Measurements from ENCODE around the gene HIVEP3. TPM values are rescaled to one million over a fixed set of nuclear protein-coding genes. Genes with fewer than 3 reads are reported as not detected.
A peak's percentile ranks its signal among the peaks of the same experiment; 100 is the strongest.

HIVEP3 gene
- total RNA-seq, 1 experiment from 2014 or later, result 6.0 TPM

DNA sequence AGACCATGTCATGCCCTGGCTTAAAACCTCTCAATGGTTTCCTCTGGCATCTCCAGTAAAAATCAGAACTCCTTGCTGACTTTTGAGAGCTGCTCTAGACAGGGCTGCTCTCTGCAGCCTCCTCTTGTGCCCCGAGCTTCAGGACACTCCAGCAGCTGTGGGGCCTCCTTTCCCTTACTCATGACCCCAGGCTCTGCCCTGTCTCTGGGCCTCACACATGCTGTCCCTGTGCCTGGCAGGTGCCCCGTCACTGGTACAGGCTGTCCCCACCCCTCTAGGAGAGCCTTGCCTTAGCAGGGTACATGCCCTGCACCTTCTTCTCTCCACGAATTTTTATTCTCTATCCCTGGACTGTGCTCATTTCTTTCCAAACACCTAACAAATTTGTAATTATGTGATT lies 43.2 kb downstream of the HIVEP3 start:
- intact Hi-C loops (cut with micrococcal nuclease; ENCODE audit: unreplicated experiment), result no loop called here
- Histone ChIP-seq H3K36me3 (ENCODE audit: control insufficient read depth, insufficient read depth, low read length) (no peaks in the 10 kb centered on the region), H3K4me3 (ENCODE audit: low read depth in 2 of 2, low read length in 2 of 2) (no peak overlapping the region), H3K27me3 (ENCODE audit: control insufficient read depth, insufficient read depth, low read length) (no peaks in the 10 kb centered on the region), H3K4me1 (ENCODE audit: control insufficient read depth, insufficient read depth, low read length) (peaks cover 35% of the 10 kb centered on the region), H3K9me3 (ENCODE audit: control insufficient read depth, insufficient read depth, low read depth, low read length) (no peaks in the 10 kb centered on the region), H3K27ac (ENCODE audit: low read length) (peak overlapping the region; percentile 69)
- ChIA-PET CTCF (interaction anchor here (0.7 kb wide), 1 partner anchor 362 kb away, joined by 6 read pairs; no protein-coding TSS in a partner anchor), POLR2A (no interaction called here)
- DNase-seq (ENCODE audit: low read depth, low spot score) (no peak), ATAC-seq (peak; percentile 35)
- BruUV-seq (replicated peaks), result no TSS peak
- in situ Hi-C loops (cut with HindIII; ENCODE audit: low pct_unique_long_range_greater_than_20kb, low sequenced_read_pairs), result no loop called here
- TF ChIP-seq, protein P1, sequence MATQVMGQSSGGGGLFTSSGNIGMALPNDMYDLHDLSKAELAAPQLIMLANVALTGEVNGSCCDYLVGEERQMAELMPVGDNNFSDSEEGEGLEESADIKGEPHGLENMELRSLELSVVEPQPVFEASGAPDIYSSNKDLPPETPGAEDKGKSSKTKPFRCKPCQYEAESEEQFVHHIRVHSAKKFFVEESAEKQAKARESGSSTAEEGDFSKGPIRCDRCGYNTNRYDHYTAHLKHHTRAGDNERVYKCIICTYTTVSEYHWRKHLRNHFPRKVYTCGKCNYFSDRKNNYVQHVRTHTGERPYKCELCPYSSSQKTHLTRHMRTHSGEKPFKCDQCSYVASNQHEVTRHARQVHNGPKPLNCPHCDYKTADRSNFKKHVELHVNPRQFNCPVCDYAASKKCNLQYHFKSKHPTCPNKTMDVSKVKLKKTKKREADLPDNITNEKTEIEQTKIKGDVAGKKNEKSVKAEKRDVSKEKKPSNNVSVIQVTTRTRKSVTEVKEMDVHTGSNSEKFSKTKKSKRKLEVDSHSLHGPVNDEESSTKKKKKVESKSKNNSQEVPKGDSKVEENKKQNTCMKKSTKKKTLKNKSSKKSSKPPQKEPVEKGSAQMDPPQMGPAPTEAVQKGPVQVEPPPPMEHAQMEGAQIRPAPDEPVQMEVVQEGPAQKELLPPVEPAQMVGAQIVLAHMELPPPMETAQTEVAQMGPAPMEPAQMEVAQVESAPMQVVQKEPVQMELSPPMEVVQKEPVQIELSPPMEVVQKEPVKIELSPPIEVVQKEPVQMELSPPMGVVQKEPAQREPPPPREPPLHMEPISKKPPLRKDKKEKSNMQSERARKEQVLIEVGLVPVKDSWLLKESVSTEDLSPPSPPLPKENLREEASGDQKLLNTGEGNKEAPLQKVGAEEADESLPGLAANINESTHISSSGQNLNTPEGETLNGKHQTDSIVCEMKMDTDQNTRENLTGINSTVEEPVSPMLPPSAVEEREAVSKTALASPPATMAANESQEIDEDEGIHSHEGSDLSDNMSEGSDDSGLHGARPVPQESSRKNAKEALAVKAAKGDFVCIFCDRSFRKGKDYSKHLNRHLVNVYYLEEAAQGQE (IDR thresholded peaks at IDR 0.05; ENCODE audit: insufficient read depth in 1 of 2, low read depth in 2 of 2, low read length in 1 of 2), result no peak
- TF ChIP-seq SIN3A (IDR thresholded peaks at IDR 0.05; ENCODE audit: borderline replicate concordance, insufficient read depth, low read depth, low read length), result no peak
- TF ChIP-seq TCF7L2 (IDR thresholded peaks at IDR 0.05; ENCODE audit: low read depth, low read length), result no peak
- no peak for TF ChIP-seq POLR2AphosphoS5 (IDR thresholded peaks at IDR 0.05; ENCODE audit: low read depth, low read length)
- TF ChIP-seq, protein P2, sequence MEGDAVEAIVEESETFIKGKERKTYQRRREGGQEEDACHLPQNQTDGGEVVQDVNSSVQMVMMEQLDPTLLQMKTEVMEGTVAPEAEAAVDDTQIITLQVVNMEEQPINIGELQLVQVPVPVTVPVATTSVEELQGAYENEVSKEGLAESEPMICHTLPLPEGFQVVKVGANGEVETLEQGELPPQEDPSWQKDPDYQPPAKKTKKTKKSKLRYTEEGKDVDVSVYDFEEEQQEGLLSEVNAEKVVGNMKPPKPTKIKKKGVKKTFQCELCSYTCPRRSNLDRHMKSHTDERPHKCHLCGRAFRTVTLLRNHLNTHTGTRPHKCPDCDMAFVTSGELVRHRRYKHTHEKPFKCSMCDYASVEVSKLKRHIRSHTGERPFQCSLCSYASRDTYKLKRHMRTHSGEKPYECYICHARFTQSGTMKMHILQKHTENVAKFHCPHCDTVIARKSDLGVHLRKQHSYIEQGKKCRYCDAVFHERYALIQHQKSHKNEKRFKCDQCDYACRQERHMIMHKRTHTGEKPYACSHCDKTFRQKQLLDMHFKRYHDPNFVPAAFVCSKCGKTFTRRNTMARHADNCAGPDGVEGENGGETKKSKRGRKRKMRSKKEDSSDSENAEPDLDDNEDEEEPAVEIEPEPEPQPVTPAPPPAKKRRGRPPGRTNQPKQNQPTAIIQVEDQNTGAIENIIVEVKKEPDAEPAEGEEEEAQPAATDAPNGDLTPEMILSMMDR (IDR thresholded peaks at IDR 0.05), result no peak

DNA sequence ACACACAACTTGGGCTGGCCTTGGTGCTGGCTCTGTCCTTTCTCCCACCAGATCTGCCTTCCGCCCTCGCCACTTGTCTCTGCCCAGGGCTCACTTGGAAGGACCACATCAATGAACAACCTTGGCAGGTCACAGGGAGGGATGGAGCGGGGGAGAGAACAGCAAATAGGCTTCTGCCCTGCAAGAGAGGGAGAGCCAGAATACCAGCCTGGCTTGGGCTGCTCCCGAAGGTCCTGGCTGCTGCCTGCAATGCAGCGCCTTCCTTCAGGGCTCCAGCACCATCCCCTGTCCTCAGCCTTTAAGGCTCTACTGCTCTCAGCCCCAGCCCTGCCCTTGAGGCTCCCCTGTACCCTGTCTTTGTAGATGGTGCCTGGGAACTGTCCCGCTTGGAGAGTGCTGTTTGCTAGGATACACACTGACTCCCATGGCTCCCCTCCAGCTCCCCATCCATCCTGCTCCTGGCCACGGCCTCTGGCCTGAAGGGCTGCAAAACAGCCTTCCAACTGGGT lies 43.8 kb downstream of the HIVEP3 start:
- TF ChIP-seq, protein P2 (IDR thresholded peaks at IDR 0.05), result no peak
- TF ChIP-seq, protein P1 (IDR thresholded peaks at IDR 0.05; ENCODE audit: insufficient read depth in 1 of 2, low read depth in 2 of 2, low read length in 1 of 2), result no peak
- TF ChIP-seq SIN3A (IDR thresholded peaks at IDR 0.05; ENCODE audit: borderline replicate concordance, insufficient read depth, low read depth, low read length), result no peak
- no peak for TF ChIP-seq POLR2AphosphoS5 (IDR thresholded peaks at IDR 0.05; ENCODE audit: low read depth, low read length)
- TF ChIP-seq TCF7L2 (IDR thresholded peaks at IDR 0.05; ENCODE audit: low read depth, low read length), result no peak
- POLR2A ChIA-PET, result no interaction called here
- in situ Hi-C loops (cut with HindIII; ENCODE audit: low pct_unique_long_range_greater_than_20kb, low sequenced_read_pairs) (no loop called here), intact Hi-C loops (cut with micrococcal nuclease; ENCODE audit: unreplicated experiment) (no loop called here)
- no TSS peak for BruUV-seq (replicated peaks)
- H3K36me3 ChIP-seq (ENCODE audit: control insufficient read depth, insufficient read depth, low read length), result no peaks in the 10 kb centered on the region
- no peaks in the 10 kb centered on the region for H3K27me3 ChIP-seq (ENCODE audit: control insufficient read depth, insufficient read depth, low read length)
- no peak overlapping the region for H3K4me3 ChIP-seq (ENCODE audit: low read depth in 2 of 2, low read length in 2 of 2)
- H3K27ac ChIP-seq (ENCODE audit: low read length), result peak overlapping the region; percentile 79
- H3K9me3 ChIP-seq (ENCODE audit: control insufficient read depth, insufficient read depth, low read depth, low read length), result no peaks in the 10 kb centered on the region
- no peak for DNase-seq (ENCODE audit: low read depth, low spot score)
- CTCF ChIA-PET, result no interaction called here
- ATAC-seq, result peak; percentile 81
- H3K4me1 ChIP-seq (ENCODE audit: control insufficient read depth, insufficient read depth, low read length), result peaks cover 38% of the 10 kb centered on the region

All from Panc1 (cell line).